Measurements from ENCODE around the gene RNASE11.
"Not testable (repeated sequence)": the region's sequence is repeated elsewhere in the genome, so short reads cannot be mapped to it uniquely, and the experiment has no call there.

RNASE11 gene

GRCh38 chr14:20614038-20614840, 26.4 kb upstream of the RNASE11 start:
- no peak for DNase-seq (ENCODE audit: low read depth in 3 of 3)

- DNase-seq (ENCODE audit: low read depth in 3 of 3), result peak; percentile 70 to 87 (median 74)
These were observed 25.6 kb upstream of the RNASE11 start for GRCh38 chr14:20613094-20614037.

GRCh38 chr14:20612403-20612802, 24.6 kb upstream of the RNASE11 start:
- DNase-seq (ENCODE audit: low read depth in 3 of 3), result no peak

GRCh38 chr14:20611277-20611676, 23.5 kb upstream of the RNASE11 start:
- DNase-seq (ENCODE audit: low read depth in 3 of 3), result no peak

GRCh38 chr14:20610002-20610765, 22.4 kb upstream of the RNASE11 start:
- DNase-seq (ENCODE audit: low read depth in 3 of 3), result peak; percentile 57 to 73 (median 71)

- peak in 2 of 3 donors; percentile 40 to 41 for DNase-seq (ENCODE audit: low read depth in 3 of 3)
These were observed 21.6 kb upstream of the RNASE11 start for GRCh38 chr14:20609215-20610001.

- no peak for DNase-seq (ENCODE audit: low read depth in 3 of 3)
These were observed 20.7 kb upstream of the RNASE11 start for GRCh38 chr14:20608383-20609110.

- DNase-seq (ENCODE audit: low read depth in 3 of 3), result no peak
These were observed 19.8 kb upstream of the RNASE11 start for GRCh38 chr14:20607617-20608016.

- DNase-seq (ENCODE audit: low read depth in 3 of 3), result no peak
These were observed 19.1 kb upstream of the RNASE11 start for GRCh38 chr14:20606902-20607242.

- no peak for DNase-seq (ENCODE audit: low read depth in 3 of 3)
These were observed 18.5 kb upstream of the RNASE11 start for GRCh38 chr14:20606190-20606901.

- no peak for DNase-seq (ENCODE audit: low read depth in 3 of 3)
These were observed 16.3 kb upstream of the RNASE11 start for GRCh38 chr14:20603813-20604690.

GRCh38 chr14:20602583-20602982, 14.8 kb upstream of the RNASE11 start:
- no peak for DNase-seq (ENCODE audit: low read depth in 3 of 3)

GRCh38 chr14:20601522-20601921, 13.7 kb upstream of the RNASE11 start:
- DNase-seq (ENCODE audit: low read depth in 3 of 3), result no peak

- DNase-seq (ENCODE audit: low read depth in 3 of 3), result no peak
These were observed 9.3 kb upstream of the RNASE11 start for GRCh38 chr14:20597108-20597507.

GRCh38 chr14:20595726-20596125, 7.9 kb upstream of the RNASE11 start:
- not testable (repeated sequence) for DNase-seq (ENCODE audit: low read depth in 3 of 3)

GRCh38 chr14:20592574-20592973, 4.8 kb upstream of the RNASE11 start:
- DNase-seq (ENCODE audit: low read depth in 3 of 3), result no peak

GRCh38 chr14:20591235-20591634, 3.4 kb upstream of the RNASE11 start, which contains the start of gene RNASE12:
TSS of gene RNASE12 (minus strand) at chr14:20591376. CDS start at chr14:20590723, 653 bp downstream.
- no peak for DNase-seq (ENCODE audit: low read depth in 3 of 3)

GRCh38 chr14:20583908-20584307, 3.9 kb downstream of the RNASE11 start:
- DNase-seq (ENCODE audit: low read depth in 3 of 3), result no peak

GRCh38 chr14:20583142-20583541, 4.7 kb downstream of the RNASE11 start:
- no peak for DNase-seq (ENCODE audit: low read depth in 3 of 3)
